Body of pancreas (tissue), 4 donors: ENCODE data around the gene PDE11A. TPM values are rescaled to one million over a fixed set of nuclear protein-coding genes. Genes with fewer than 3 reads are reported as not detected.

Experiments
- ATAC-seq: fragments of 150-250 bp; one replicate; pipeline ENCODE4 v1.9.1; 2016
- DNase-seq, 4 donors: peaks; one replicate each; pipeline ENCODE4 v3.0.0-alpha.2; 2019
- H3K27ac ChIP-seq, 4 donors: fragments of 200-600 bp; sonication (generic); 1 replicate in 3 of 4; 2 replicates in 1 of 4; pipeline versions ENCODE4 v1.5.1 to v1.6.1; 2016 to 2019; ENCODE audit warnings: mild to moderate bottlenecking in 1 of 4, mixed read lengths in 1 of 4, moderate library complexity in 1 of 4
- H3K27me3 ChIP-seq, 2 donors: fragments of 200-600 bp; sonication (generic); one replicate each; pipeline ENCODE4 v1.6.0; 2016; ENCODE audit warnings: mild to moderate bottlenecking in 1 of 2
- H3K36me3 ChIP-seq, 2 donors: fragments of 200-600 bp; sonication (generic); replicated peaks in 1 of 2; 2 replicates each; pipeline ENCODE4 v1.5.1; 2016; ENCODE audit warnings: low read depth in 2 of 2; ENCODE audit not compliant: insufficient read depth in 1 of 2
- H3K4me1 ChIP-seq: fragments of 200-600 bp; sonication (generic); one replicate; pipeline ENCODE4 v1.6.0; 2016
- H3K4me3 ChIP-seq, 2 donors: fragments of 200-600 bp; sonication (generic); 1 replicate in 1 of 2; 2 replicates in 1 of 2; pipeline ENCODE4 v1.5.1; 2016 to 2019
- H3K9me3 ChIP-seq, 3 donors: fragments of 200-600 bp; sonication (generic); 1 replicate in 2 of 3; 2 replicates in 1 of 3; pipeline ENCODE4 v1.5.1; 2016
- CTCF ChIP-seq, 7 experiments: fragments of 450-650 bp in 4 of 7; fragments of 200-600 bp in 3 of 7; sonication (generic) in 3 of 7; IDR thresholded peaks; one replicate each; pipeline ENCODE4 v1.5.1; 2016 to 2019; ENCODE audit warnings: antibody characterized with exemption in 7 of 7
- POLR2A ChIP-seq, 3 donors: fragments of 450-650 bp; IDR thresholded peaks; one replicate each; pipeline ENCODE4 v1.6.1; 2016; ENCODE audit warnings: antibody characterized with exemption in 3 of 3, mild to moderate bottlenecking in 2 of 3
- WGBS, 2 donors: methylation state at CpG; one replicate each; pipeline ENCODE4 v1.1.5; 2017; 5-methylcytosine and 5-hydroxymethylcytosine counted together
- intact Hi-C: fragments of 100-400 bp; cut with DNase I; formaldehyde crosslinking; loops from one replicate; pipeline ENCODE4 v1.15.1; 2023
- total RNA-seq, 2 donors: library from RNA; depleted of rRNA; stranded (reverse); fragments of >200 nt; gene quantifications; one replicate each; pipeline ENCODE4 v1.1.0, GENCODE V29; 2016

PDE11A gene
- total RNA-seq, 2 donors from 2014 or later = 2.6 to 4.0 TPM

GRCh38 chr2:178114462-178114861, 41.9 kb upstream of the PDE11A start:
- no peak for TF ChIP-seq CTCF (IDR thresholded peaks at IDR 0.05)
- no peak for TF ChIP-seq POLR2A (IDR thresholded peaks at IDR 0.05)
- peaks cover 13% of the 10 kb centered on the region for H3K4me1 ChIP-seq
- no peak overlapping the region for H3K27ac ChIP-seq
- H3K4me3 ChIP-seq = no peak overlapping the region
- ATAC-seq (no peak), DNase-seq (no peak)
- H3K9me3 ChIP-seq = no peaks in the 10 kb centered on the region
- WGBS, 2 donors = 82 to 84% methylated on average over 2 of the region's 2 CpGs
- H3K27me3 ChIP-seq = no peaks in the 10 kb centered on the region
- H3K36me3 ChIP-seq = peaks cover 0 to 3% of the 10 kb centered on the region in 2 donors
- intact Hi-C loops = no loop called here

- ATAC-seq (peak; percentile 96), DNase-seq (peak; percentile 92 to 94 (median 93))
- Histone ChIP-seq H3K4me1 (peaks cover 13% of the 10 kb centered on the region), H3K27me3 (no peaks in the 10 kb centered on the region), H3K27ac (peak within 1 kb of the TSS; percentile 57 to 84 (median 68)), H3K9me3 (no peaks in the 10 kb centered on the region), H3K36me3 (peaks cover 0 to 3% of the 10 kb centered on the region in 2 donors), H3K4me3 (peak within 1 kb of the TSS; percentile 53 to 96)
- 0% methylated on average over 6 to 56 of the region's 60 CpGs for WGBS, 2 donors
- intact Hi-C loops = no loop called here
- peak; percentile 96 to 99 (median 98) for TF ChIP-seq CTCF (IDR thresholded peaks at IDR 0.05)
- TF ChIP-seq POLR2A (IDR thresholded peaks at IDR 0.05) = peak; percentile 61 to 88 (median 86)
These were observed 39.9 kb upstream of the PDE11A start, which contains the start of gene RBM45 for GRCh38 chr2:178112202-178113152. Gene RBM45, plus strand, starts transcription at chr2:178112437. Its CDS starts 110 bp downstream, at chr2:178112547.

- TF ChIP-seq POLR2A (IDR thresholded peaks at IDR 0.05) = no peak
- no peak for TF ChIP-seq CTCF (IDR thresholded peaks at IDR 0.05)
- Histone ChIP-seq H3K4me3 (no peak overlapping the region), H3K36me3 (peaks cover 0 to 3% of the 10 kb centered on the region in 2 donors), H3K27me3 (no peaks in the 10 kb centered on the region), H3K27ac (peak overlapping the region in 2 of 4 donors; percentile 73 to 84), H3K4me1 (peaks cover 13% of the 10 kb centered on the region), H3K9me3 (no peaks in the 10 kb centered on the region)
- DNase-seq (no peak), ATAC-seq (no peak)
- intact Hi-C loops = no loop called here
- WGBS, 2 donors = 94 to 100% methylated on average over 1 of the region's 1 CpG
These were observed 39.2 kb upstream of the PDE11A start for GRCh38 chr2:178111743-178112142.

DNA sequence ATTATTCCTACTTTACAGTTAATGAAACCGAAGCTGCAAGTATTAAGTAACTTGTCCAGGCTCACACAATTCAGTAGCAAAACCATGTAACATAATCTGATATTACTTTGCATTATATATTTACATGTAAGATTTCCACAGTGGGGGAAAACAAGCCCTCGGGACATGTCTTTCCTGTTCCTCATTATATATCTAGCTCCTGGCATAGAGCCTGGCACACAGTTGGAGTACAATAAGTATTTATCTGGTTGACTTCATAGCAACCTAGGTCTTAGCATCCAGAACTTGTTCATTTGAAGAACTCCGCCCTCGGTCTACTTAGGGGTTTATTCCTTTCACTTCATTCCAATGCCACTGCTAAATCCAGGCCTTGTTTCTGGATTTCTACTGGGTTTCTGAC, 38.1 kb upstream of the PDE11A start:
- WGBS, 2 donors = 62 to 66% methylated on average over 4 of the region's 4 CpGs
- Histone ChIP-seq H3K36me3 (no peaks in the 10 kb centered on the region), H3K4me1 (peaks cover 19% of the 10 kb centered on the region), H3K9me3 (no peaks in the 10 kb centered on the region), H3K4me3 (no peak overlapping the region), H3K27me3 (no peaks in the 10 kb centered on the region), H3K27ac (no peak overlapping the region)
- TF ChIP-seq CTCF (IDR thresholded peaks at IDR 0.05) (no peak), POLR2A (IDR thresholded peaks at IDR 0.05) (no peak)
- DNase-seq (no peak), ATAC-seq (no peak)
- intact Hi-C loops = no loop called here
